Subcutaneous abdominal adipose tissue (tissue), 5 donors: ENCODE results near the gene CLIP4.

Experiments used
- H3K27ac ChIP-seq: one replicate; pipeline ENCODE4 v1.7.0; 2013; ENCODE audit warnings: low read depth, mild to moderate bottlenecking, inconsistent platforms, low read length, moderate library complexity
- H3K27me3 ChIP-seq, 5 donors: one replicate each; pipeline ENCODE4 v1.7.0; 2013; ENCODE audit warnings: low read length in 5 of 5, inconsistent platforms in 1 of 5; ENCODE audit not compliant: control insufficient read depth in 5 of 5, insufficient read depth in 4 of 5
- H3K36me3 ChIP-seq, 5 donors: one replicate each; pipeline ENCODE4 v1.7.0; 2013; ENCODE audit warnings: low read length in 5 of 5; ENCODE audit not compliant: control insufficient read depth in 5 of 5, insufficient read depth in 5 of 5
- H3K4me1 ChIP-seq, 5 donors: one replicate each; pipeline ENCODE4 v1.7.0; 2013; ENCODE audit warnings: low read length in 5 of 5, mild to moderate bottlenecking in 3 of 5, moderate library complexity in 1 of 5; ENCODE audit not compliant: control insufficient read depth in 5 of 5, insufficient read depth in 5 of 5
- H3K4me3 ChIP-seq, 5 donors: one replicate each; pipeline ENCODE4 v1.7.0; 2013; ENCODE audit warnings: low read length in 5 of 5, low read depth in 1 of 5
- H3K9ac ChIP-seq, 5 donors: one replicate each; pipeline ENCODE4 v1.7.0; 2013; ENCODE audit warnings: low read length in 5 of 5, mild to moderate bottlenecking in 4 of 5, moderate library complexity in 3 of 5
- H3K9me3 ChIP-seq, 5 donors: one replicate each; pipeline ENCODE4 v1.7.0; 2013; ENCODE audit warnings: low read length in 5 of 5; ENCODE audit not compliant: control insufficient read depth in 5 of 5
- donor health status: healthy.
- donor health status: healthy.
- donor health status: healthy.
- donor health status: healthy.
- donor health status: healthy.

CLIP4 gene, protein sequence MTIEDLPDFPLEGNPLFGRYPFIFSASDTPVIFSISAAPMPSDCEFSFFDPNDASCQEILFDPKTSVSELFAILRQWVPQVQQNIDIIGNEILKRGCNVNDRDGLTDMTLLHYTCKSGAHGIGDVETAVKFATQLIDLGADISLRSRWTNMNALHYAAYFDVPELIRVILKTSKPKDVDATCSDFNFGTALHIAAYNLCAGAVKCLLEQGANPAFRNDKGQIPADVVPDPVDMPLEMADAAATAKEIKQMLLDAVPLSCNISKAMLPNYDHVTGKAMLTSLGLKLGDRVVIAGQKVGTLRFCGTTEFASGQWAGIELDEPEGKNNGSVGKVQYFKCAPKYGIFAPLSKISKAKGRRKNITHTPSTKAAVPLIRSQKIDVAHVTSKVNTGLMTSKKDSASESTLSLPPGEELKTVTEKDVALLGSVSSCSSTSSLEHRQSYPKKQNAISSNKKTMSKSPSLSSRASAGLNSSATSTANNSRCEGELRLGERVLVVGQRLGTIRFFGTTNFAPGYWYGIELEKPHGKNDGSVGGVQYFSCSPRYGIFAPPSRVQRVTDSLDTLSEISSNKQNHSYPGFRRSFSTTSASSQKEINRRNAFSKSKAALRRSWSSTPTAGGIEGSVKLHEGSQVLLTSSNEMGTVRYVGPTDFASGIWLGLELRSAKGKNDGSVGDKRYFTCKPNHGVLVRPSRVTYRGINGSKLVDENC

DNA sequence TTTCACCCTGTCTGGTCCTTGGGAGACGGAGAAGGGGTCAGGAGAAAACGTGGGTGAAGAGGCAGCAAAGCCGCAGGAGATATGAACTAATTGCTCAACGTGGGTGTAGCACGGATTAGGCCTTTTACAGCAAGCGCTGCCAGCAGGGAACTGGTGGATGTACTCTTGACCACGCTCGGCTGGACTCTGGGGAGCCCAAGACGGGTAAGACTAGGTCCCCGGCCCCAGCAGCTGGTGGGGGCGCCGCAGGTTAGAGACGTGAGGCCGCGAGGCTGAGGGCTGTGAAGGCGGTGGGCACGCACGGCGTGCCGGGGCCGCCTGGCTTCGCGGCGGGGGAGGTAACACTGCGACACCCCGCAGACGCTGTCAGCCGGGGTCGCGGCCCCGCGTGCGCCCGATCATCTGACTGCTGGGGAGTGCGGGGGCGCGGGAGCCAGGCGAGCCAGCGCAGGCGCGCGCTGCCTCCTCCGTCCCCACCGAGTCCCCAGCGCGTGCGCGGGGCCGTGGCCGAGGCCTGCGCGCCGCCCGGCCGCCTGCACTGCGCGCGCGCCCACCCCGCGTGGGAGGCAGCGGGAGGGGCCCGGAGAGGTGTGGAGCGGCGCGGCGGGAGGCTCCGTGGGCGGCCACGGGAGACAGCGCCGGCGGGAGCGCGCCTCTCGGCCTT is at the start of gene CLIP4:
Gene CLIP4 (plus strand): TSS at position 470 of the 664 bp plus-strand sequence. CDS start 5,974 bp downstream, outside the sequence.
- H3K27ac ChIP-seq = peak within 1 kb of the TSS; percentile 80

DNA sequence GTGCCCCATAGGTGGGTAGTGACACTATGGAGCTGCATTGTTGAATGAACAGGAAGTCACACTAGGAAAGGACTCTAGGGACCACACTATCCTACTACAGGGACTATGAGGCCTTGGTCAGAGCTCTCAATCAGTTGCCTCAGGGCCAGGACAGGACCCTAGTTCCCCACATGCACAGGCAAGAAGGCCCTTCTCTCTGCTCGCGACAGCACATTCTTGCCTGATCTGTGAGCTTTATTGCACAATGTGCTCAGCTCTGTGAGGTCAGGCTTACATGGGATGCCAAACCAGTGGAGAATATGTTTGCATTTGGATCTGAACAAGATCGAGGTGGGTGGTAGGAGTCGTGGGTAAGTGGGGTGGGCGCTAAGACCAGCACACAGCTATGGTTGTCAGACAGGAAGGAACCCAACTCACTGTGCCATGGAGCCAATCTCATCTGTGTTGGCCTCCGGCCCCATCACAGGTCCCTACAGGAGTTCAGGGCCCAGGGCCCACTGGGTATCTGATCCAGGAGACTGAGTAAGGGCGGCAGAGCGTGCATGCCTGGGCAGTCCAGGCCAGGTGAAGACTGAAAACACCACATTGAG is 48.8 kb upstream of the CLIP4 start:
- no peaks in the 10 kb centered on the region for H3K27me3 ChIP-seq
- H3K9me3 ChIP-seq = no peaks in the 10 kb centered on the region
- H3K4me1 ChIP-seq = peaks cover 14 to 47% (median 45%) of the 10 kb centered on the region in 5 donors
- no peak overlapping the region for H3K9ac ChIP-seq
- peak overlapping the region; percentile 87 for H3K27ac ChIP-seq
- H3K4me3 ChIP-seq = no peak overlapping the region
- H3K36me3 ChIP-seq = no peaks in the 10 kb centered on the region

More for the DNA sequence above, at the start of gene CLIP4:
- Histone ChIP-seq H3K4me3 (peak within 1 kb of the TSS; percentile 60 to 98 (median 81)), H3K27me3 (peaks cover 0 to 3% (median 0%) of the 10 kb centered on the region in 5 donors), H3K9me3 (no peaks in the 10 kb centered on the region), H3K4me1 (peaks cover 0 to 41% (median 35%) of the 10 kb centered on the region in 5 donors), H3K9ac (peak within 1 kb of the TSS; percentile 12 to 89 (median 75)), H3K36me3 (no peaks in the 10 kb centered on the region)

DNA sequence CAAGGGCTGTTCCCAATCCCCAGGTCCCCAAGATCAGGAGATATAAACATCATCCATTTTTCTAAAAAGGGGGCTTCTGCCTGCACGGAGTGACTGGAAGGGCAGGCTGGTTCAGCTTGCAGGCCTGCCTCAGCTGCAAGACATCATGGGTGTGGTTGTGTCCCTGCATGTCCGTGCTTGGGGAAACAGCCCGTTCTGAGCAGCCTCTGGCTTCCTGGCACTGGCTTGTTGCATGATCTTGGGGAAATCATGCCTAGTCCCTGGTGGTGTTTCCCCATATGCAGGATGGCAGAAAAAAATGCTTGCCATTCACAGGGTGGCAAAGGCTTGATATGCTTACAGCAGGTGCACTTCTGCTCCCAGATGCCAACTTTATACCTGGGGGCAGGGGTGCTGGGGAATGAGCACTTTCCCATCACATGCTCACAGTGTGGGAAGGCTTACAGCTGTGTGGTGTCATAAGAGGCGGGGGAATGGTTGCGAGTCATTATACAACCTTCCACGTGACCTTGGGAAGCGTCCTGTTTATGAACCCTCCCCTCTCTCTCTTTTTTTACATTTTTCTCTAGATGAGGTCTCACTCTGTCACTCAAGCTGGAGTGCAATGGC is 48.1 kb upstream of the CLIP4 start:
- peak overlapping the region; percentile 87 for H3K27ac ChIP-seq
- H3K36me3 ChIP-seq = no peaks in the 10 kb centered on the region
- H3K4me3 ChIP-seq = no peak overlapping the region
- no peaks in the 10 kb centered on the region for H3K27me3 ChIP-seq
- no peaks in the 10 kb centered on the region for H3K9me3 ChIP-seq
- H3K4me1 ChIP-seq = peaks cover 14 to 47% (median 45%) of the 10 kb centered on the region in 5 donors
- H3K9ac ChIP-seq = no peak overlapping the region

DNA sequence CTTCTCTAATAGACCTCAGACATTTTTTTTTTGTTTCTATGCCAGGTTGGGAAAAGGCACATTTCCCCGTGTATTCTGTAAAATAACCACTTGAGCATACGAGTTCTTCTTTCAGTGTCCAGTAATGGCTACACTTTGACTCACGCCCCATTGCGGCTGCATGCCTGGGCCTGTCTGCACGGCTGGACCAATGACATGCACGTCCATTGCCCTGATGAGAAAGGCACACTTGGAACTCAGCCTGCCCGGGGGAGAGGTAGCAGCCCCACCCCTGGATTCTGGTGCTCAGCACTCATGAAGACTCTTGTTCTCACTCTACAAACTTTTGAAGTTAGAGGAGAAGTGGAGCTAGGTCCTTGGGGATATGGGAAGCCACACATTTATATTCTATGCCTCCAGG is 46.7 kb upstream of the CLIP4 start:
- Histone ChIP-seq H3K36me3 (no peaks in the 10 kb centered on the region), H3K4me3 (no peak overlapping the region), H3K9ac (no peak overlapping the region), H3K27me3 (no peaks in the 10 kb centered on the region), H3K4me1 (peaks cover 14 to 46% (median 38%) of the 10 kb centered on the region in 5 donors), H3K27ac (no peak overlapping the region), H3K9me3 (no peaks in the 10 kb centered on the region)

DNA sequence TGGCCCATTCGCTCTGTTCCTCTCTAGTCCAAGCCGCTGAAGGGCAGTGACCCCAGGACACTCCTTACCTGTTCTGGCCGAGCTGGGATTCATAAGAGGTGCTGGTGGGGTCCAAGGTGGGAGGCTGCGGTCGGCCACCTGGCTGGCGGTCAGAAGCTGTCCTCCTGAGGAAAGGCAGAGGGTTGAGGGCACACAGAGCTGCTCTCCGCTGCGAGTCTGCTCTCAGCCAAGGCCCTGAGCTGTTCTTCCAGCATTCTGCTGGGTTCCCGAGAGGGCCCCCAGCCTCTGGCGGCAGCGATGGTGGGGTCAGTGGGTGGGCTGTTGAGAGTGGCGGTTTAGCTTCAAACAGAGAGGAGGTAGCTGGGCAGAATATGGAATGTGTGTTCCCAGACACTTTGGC is 44.7 kb upstream of the CLIP4 start:
- Histone ChIP-seq H3K36me3 (no peaks in the 10 kb centered on the region), H3K4me1 (peaks cover 5 to 33% (median 23%) of the 10 kb centered on the region in 5 donors), H3K27me3 (no peaks in the 10 kb centered on the region), H3K27ac (no peak overlapping the region), H3K9ac (no peak overlapping the region), H3K9me3 (no peaks in the 10 kb centered on the region), H3K4me3 (no peak overlapping the region)

DNA sequence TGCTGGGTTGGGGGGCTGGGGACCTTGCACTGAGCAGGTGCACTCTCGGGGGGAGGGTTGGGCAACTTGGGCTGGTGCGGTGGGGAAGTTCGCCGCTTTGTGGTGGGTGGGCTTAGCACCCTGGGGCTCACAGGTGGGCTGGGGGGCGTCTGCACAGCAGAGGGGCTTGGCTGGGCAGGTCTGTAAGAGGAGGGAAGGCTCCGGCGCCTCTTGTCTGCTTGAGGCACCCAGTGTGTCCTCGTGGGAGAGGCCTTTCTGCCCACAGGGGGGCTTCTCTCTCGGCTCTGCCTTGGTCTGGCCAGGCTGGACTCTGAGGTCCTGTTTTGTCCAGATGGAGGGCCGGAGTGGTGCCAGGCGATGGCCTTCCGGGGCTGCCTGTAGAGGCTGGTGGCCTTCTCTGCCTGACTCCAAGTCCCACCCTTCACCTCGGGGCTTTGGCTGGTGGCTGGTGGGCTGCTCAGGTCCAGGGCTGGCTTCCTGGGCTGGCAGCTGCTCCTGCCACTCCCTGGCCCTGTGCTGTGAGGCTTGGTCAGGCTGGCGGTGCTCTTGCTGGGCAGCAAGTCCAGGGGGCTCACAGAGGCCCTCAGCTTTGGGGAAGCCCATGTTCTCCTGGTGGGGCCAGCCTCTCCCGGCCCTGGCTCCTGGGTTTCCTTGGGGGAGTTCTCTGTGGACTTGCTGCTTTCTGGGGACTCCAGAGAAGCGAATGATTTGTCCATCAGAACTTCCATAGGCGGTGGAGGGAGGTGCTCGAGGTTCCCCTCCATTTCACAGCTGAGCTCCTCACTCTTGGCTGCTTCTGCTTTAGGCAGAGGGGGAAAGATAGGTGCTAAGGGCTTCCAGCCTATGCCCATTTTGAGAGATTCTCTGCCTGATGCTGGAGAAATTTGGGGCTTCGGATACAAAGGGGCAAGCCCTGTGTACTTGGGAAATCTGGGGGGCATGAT is 43.9 kb upstream of the CLIP4 start:
- Histone ChIP-seq H3K36me3 (no peaks in the 10 kb centered on the region), H3K9ac (no peak overlapping the region), H3K4me3 (no peak overlapping the region), H3K4me1 (peaks cover 5 to 33% (median 22%) of the 10 kb centered on the region in 5 donors), H3K9me3 (no peaks in the 10 kb centered on the region), H3K27ac (no peak overlapping the region), H3K27me3 (no peaks in the 10 kb centered on the region)

DNA sequence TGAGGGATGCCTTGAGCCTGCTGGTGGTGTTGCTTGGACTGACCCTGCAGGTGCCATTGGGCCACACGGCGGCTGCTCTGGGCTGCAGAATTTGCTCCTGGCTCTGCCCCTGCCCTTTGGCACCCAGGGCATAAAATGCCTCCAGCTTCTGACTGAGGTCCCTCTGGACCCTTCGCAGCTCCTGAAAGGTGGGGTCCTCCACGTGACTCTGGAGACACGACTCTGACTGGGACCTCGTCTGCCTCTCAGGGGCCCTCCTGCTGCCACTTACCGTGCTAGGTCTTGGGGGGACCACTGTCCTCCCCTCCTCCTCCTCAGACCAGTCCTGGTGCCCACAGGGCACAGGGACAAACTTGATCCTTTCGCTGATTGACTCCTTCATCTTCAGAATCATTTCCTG is 43.0 kb upstream of the CLIP4 start:
- Histone ChIP-seq H3K27ac (no peak overlapping the region), H3K36me3 (no peaks in the 10 kb centered on the region), H3K9ac (no peak overlapping the region), H3K9me3 (no peaks in the 10 kb centered on the region), H3K4me1 (peaks cover under 1 to 28% (median 12%) of the 10 kb centered on the region in 5 donors), H3K4me3 (no peak overlapping the region), H3K27me3 (no peaks in the 10 kb centered on the region)

DNA sequence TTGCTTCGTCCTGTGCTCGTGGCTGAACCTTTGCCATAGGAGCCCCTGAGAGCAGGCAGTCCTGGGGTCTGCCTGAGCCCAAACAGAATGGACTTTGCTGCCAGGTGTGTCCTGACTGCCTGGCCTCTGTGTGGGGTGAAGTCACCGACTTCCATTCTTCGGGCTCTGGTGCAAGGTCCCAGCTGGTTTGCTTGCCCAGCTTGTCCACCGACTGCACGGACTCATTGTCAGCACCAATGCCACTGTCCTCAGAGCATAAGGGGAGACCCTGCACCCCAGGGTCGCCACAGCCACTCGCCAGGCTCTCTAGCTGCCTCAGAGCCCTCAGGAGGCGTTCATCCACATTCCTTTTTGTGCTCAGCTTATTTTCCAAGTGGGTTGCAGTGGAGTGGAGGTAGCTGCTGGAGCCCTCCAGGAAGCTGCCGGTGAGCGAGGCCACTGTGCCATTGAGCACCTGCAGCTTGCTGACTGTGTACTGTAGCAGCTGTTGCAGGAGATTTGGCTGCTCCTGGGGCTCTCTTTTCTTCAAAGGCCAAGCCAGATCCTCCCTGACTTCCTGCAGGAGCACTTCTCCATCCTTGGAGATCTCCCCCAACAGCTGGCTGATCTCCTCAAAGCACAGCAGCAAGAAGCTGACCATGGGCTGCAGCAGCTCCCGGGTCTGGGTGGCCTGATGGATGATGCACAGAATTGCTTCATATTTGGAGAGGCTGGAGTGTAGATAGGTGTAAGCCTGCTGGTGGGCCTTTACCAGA is 42.1 kb upstream of the CLIP4 start:
- Histone ChIP-seq H3K4me1 (peaks cover 0 to 26% (median 12%) of the 10 kb centered on the region in 5 donors), H3K9ac (no peak overlapping the region), H3K27me3 (no peaks in the 10 kb centered on the region), H3K4me3 (no peak overlapping the region), H3K27ac (no peak overlapping the region), H3K36me3 (no peaks in the 10 kb centered on the region), H3K9me3 (no peaks in the 10 kb centered on the region)
